ENCODE measurements around the gene GAL3ST2. TPM values are rescaled to one million over a fixed set of nuclear protein-coding genes. Genes with fewer than 3 reads are reported as not detected.
"Not testable (repeated sequence)": the region's sequence is repeated elsewhere in the genome, so short reads cannot be mapped to it uniquely, and the experiment has no call there.

Gene GAL3ST2
- total and polyA plus RNA-seq, 3 donors from 2014 or later: 0.54 to 4.3 (median 2.8) TPM

DNA sequence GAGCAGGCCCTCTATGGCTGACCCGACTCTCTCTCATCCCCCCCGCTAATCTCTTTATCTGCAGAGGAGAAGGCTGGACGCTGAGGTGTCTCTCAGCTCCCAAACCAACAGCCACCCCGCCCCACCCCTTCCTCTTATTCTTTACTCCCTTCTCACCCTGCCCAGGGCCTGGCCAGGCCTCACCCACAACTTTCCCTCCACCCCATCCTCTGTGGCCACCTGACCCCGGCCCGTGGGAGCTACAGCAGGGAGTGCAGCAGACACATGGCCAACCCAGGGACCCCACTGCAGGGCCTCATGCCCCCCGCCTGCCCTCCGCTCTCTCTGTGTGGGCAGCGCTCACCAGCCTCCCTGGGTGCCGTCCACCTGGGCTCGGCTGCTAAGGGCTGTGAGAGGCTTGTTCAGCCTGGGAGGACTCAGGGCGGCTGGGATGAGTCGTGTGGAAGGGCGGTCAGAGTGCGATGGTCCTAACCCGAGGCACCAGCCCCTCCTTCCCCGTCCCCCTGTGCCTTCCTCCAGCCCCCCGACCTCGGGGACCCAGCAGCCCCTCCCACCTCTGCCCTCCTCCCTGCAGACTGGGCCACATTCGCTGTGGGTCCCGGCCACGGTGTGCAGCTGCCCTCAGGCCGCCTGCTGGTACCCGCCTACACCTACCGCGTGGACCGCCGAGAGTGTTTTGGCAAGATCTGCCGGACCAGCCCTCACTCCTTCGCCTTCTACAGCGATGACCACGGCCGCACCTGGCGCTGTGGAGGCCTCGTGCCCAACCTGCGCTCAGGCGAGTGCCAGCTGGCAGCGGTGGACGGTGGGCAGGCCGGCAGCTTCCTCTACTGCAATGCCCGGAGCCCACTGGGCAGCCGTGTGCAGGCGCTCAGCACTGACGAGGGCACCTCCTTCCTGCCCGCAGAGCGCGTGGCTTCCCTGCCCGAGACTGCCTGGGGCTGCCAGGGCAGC, 39.1 kb downstream of the GAL3ST2 start:
- intact Hi-C loops (cut with DNase I; ENCODE audit: low total_unique reads): no loop called here
- peak; percentile 14 for DNase-seq
- 86 to 89% methylated on average over 32 to 48 of the region's 48 CpGs for WGBS, 2 donors
- no peak for TF ChIP-seq POLR2A (IDR thresholded peaks at IDR 0.05)
- TF ChIP-seq, protein P1, sequence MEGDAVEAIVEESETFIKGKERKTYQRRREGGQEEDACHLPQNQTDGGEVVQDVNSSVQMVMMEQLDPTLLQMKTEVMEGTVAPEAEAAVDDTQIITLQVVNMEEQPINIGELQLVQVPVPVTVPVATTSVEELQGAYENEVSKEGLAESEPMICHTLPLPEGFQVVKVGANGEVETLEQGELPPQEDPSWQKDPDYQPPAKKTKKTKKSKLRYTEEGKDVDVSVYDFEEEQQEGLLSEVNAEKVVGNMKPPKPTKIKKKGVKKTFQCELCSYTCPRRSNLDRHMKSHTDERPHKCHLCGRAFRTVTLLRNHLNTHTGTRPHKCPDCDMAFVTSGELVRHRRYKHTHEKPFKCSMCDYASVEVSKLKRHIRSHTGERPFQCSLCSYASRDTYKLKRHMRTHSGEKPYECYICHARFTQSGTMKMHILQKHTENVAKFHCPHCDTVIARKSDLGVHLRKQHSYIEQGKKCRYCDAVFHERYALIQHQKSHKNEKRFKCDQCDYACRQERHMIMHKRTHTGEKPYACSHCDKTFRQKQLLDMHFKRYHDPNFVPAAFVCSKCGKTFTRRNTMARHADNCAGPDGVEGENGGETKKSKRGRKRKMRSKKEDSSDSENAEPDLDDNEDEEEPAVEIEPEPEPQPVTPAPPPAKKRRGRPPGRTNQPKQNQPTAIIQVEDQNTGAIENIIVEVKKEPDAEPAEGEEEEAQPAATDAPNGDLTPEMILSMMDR (IDR thresholded peaks at IDR 0.05): no peak
- H3K4me1 ChIP-seq: peaks cover 9% of the 10 kb centered on the region
- no peaks in the 10 kb centered on the region for H3K36me3 ChIP-seq (ENCODE audit: low read depth, missing control alignments)
- H3K9me3 ChIP-seq: no peaks in the 10 kb centered on the region
- H3K27ac ChIP-seq: no peak overlapping the region
- H3K4me3 ChIP-seq: no peak overlapping the region
- no peaks in the 10 kb centered on the region for H3K27me3 ChIP-seq

- DNase-seq: peak; percentile 16
- Histone ChIP-seq H3K4me3 (no peak overlapping the region), H3K27ac (no peak overlapping the region), H3K4me1 (peaks cover under 1% of the 10 kb centered on the region), H3K36me3 (ENCODE audit: low read depth, missing control alignments) (no peaks in the 10 kb centered on the region), H3K27me3 (no peaks in the 10 kb centered on the region), H3K9me3 (no peaks in the 10 kb centered on the region)
- WGBS, 2 donors: 60 to 82% methylated on average over 9 to 32 of the region's 33 CpGs
- TF ChIP-seq POLR2A (IDR thresholded peaks at IDR 0.05): no peak
- TF ChIP-seq, protein P1 (IDR thresholded peaks at IDR 0.05): no peak
- intact Hi-C loops (cut with DNase I; ENCODE audit: low total_unique reads): no loop called here
Observed at GRCh38 chr2:241816431-241817121, 40.0 kb downstream of the GAL3ST2 start.

DNA sequence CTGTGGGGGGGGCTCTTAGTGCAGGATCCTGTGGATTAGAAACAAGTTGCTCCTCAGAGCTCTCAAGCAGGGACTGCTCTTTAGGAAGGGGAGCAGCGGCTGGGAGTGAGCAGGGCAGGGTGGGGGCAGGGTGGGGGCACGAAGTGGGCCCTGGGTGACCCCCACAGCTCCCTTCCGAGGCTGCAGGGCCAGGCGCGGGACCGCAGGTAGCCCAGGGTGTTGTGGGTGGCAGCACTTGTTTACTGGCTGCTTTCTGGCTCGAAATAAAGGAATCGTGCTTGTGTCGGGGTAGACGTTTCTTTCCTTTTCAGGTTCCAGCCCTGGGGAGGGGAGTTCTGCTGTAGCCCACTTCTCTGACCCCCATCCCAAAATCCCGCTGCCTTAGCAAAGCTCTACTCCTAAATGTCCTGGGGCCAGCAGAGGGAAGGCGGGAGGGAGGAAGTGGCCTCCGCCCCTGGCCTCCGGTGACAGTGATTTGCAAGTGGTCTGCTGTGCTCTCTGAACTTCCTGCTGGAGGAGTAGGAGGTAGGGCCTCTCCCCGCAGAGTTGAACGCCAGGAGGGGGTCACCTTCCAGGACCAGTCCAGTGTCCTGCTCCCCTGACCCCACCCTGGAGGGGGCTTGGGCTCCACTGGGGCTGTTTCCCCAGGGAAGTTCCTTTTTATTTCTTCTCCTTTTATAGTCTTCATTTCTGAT, 40.7 kb downstream of the GAL3ST2 start:
- Histone ChIP-seq H3K36me3 (ENCODE audit: low read depth, missing control alignments) (no peaks in the 10 kb centered on the region), H3K27me3 (no peaks in the 10 kb centered on the region), H3K4me1 (no peaks in the 10 kb centered on the region), H3K9me3 (no peaks in the 10 kb centered on the region), H3K4me3 (no peak overlapping the region), H3K27ac (no peak overlapping the region)
- 69 to 71% methylated on average over 13 to 16 of the region's 16 CpGs for WGBS, 2 donors
- TF ChIP-seq POLR2A (IDR thresholded peaks at IDR 0.05): no peak
- TF ChIP-seq, protein P1 (IDR thresholded peaks at IDR 0.05): no peak
- intact Hi-C loops (cut with DNase I; ENCODE audit: low total_unique reads): no loop called here
- DNase-seq: peak; percentile 14

DNA sequence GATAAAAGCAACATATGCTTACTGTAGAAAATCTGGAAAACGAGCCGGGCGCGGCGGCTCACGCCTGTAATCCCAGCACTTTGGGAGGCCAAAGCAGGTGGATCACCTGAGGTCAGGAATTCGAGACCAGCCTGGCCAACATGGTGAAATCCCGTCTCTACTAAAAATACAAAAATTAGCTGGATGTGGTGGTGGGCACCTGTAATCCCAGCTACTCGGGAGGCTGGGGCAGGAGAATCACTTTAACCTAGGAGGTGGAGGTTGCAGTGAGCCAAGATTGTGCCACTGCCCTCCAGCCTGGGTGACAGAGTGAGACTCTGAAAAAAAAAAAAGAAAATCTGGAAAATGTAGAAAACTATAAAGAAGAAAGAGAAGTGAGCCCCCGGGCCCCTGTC, 41.2 kb downstream of the GAL3ST2 start:
- DNase-seq; H3K27me3 ChIP-seq; H3K4me1 ChIP-seq; H3K9me3 ChIP-seq; intact Hi-C loops (cut with DNase I; ENCODE audit: low total_unique reads); H3K36me3 ChIP-seq (ENCODE audit: low read depth, missing control alignments); H3K4me3 ChIP-seq; H3K27ac ChIP-seq: not testable (repeated sequence)
- 90 to 93% methylated on average over 10 of the region's 10 CpGs for WGBS, 2 donors
